K562 (cell line): ENCODE data around the gene COMMD1. TPM values are rescaled to one million over a fixed set of nuclear protein-coding genes. Genes with fewer than 3 reads are reported as not detected.

Experiments used
- ATAC-seq: fragments of 200-7000 bp; cut with Tn5 transposase; 3 replicates; pipeline ENCODE4 v1.9.1; 2020; ENCODE audit warnings: moderate library complexity
- BruUV-seq: library from RNA; stranded (reverse); fragments of 400-500 nt; replicated peaks from 2 replicates; lab custom pipeline; 2021; lab: Mats Ljungman, UMichigan
- CTCF ChIA-PET: fragments of 300-600 bp; formaldehyde crosslinking; extraction: SDS; loops from one replicate; lab custom pipeline; 2021; ENCODE audit warnings: low intra/inter-chr PET ratio; lab: Yijun Ruan, JAX
- POLR2A ChIA-PET: fragments of 300-600, 350-650 bp; sonication (Branson Sonifier 250); formaldehyde crosslinking; extraction: SDS; loops from one replicate; lab custom pipeline; 2021; ENCODE audit warnings: antibody characterized with exemption, inconsistent platforms; lab: Yijun Ruan, JAX
- DNase-seq, 4 experiments: peaks; one replicate each; pipeline versions ENCODE4 v3.0.0 to v3.0.0-alpha.2; 2011 to 2018; ENCODE audit warnings: low spot score in 3 of 4, mixed read lengths in 3 of 4; ENCODE audit errors: extremely low read depth in 1 of 4
- FAIRE-seq: peaks from 2 replicates; lab custom pipeline; 2011; peaks lifted over from hg19 to GRCh38; lab: Jason Lieb, UNC
- H2AFZ ChIP-seq: 2 replicates; pipeline ENCODE4 v1.6.0; 2011; ENCODE audit warnings: low read depth, low read length, control low read depth, inconsistent platforms
- H3K27ac ChIP-seq: fragments of 200-600 bp; 3 replicates; pipeline ENCODE4 v1.8.0; 2011; ENCODE audit warnings: low read depth, mild to moderate bottlenecking, control low read depth, inconsistent platforms, low read length, moderate library complexity, mixed read lengths; ENCODE audit errors: extremely low read depth
- H3K27me3 ChIP-seq, 2 experiments: fragments of 300-600 bp in 1 of 2; 2 replicates in 1 of 2; 3 replicates in 1 of 2; pipeline versions ENCODE4 v1.6.0 to v1.8.0; 2011; ENCODE audit warnings: inconsistent platforms in 2 of 2, low read length in 2 of 2, mild to moderate bottlenecking in 1 of 2, mixed read lengths in 1 of 2, moderate library complexity in 1 of 2; ENCODE audit not compliant: control insufficient read depth in 2 of 2, insufficient read depth in 2 of 2
- H3K36me3 ChIP-seq: fragments of 300-600 bp; 3 replicates; pipeline ENCODE4 v1.8.0; 2011; ENCODE audit warnings: mild to moderate bottlenecking, low read length, inconsistent platforms; ENCODE audit not compliant: control insufficient read depth, insufficient read depth
- H3K4me1 ChIP-seq, 2 experiments: fragments of 200-600 bp in 1 of 2; replicated peaks in 1 of 2; 2 replicates in 1 of 2; 3 replicates in 1 of 2; pipeline versions ENCODE4 v1.5.1 to v1.8.0; 2011; ENCODE audit warnings: inconsistent platforms in 2 of 2, low read length in 2 of 2, mild to moderate bottlenecking in 1 of 2, mixed read lengths in 1 of 2, moderate library complexity in 1 of 2; ENCODE audit not compliant: control insufficient read depth in 2 of 2, insufficient read depth in 2 of 2
- H3K4me2 ChIP-seq: 2 replicates; pipeline ENCODE4 v1.6.1; 2011; ENCODE audit warnings: low read length, control low read depth, inconsistent platforms, mixed read lengths; ENCODE audit not compliant: insufficient read depth
- H3K4me3 ChIP-seq: fragments of 200-600 bp; sonication (generic), shearing (Covaris generic); 2 replicates; pipeline ENCODE4 v1.5.1; 2016; ENCODE audit warnings: control low read depth, inconsistent platforms
- H3K79me2 ChIP-seq: fragments of 200-600 bp; 3 replicates; pipeline ENCODE4 v1.8.0; 2011; ENCODE audit warnings: low read length, inconsistent platforms; ENCODE audit not compliant: control insufficient read depth, insufficient read depth
- H3K9ac ChIP-seq, 2 experiments: 2 replicates each; pipeline versions ENCODE4 v1.6.0 to v1.6.1; 2011; ENCODE audit warnings: low read depth in 2 of 2, low read length in 2 of 2, control low read depth in 1 of 2, inconsistent platforms in 1 of 2, mild to moderate bottlenecking in 1 of 2, mixed read lengths in 1 of 2; ENCODE audit not compliant: insufficient read depth in 1 of 2
- H3K9me1 ChIP-seq: one replicate; pipeline ENCODE4 v1.6.0; 2011; ENCODE audit warnings: inconsistent platforms, mild to moderate bottlenecking, low read length, moderate library complexity; ENCODE audit not compliant: control insufficient read depth, insufficient read depth
- H3K9me3 ChIP-seq: replicated peaks from 2 replicates; pipeline ENCODE4 v1.5.1; 2011; ENCODE audit warnings: low read depth, low read length, inconsistent platforms; ENCODE audit not compliant: control insufficient read depth, insufficient read depth
- H4K20me1 ChIP-seq: replicated peaks from 2 replicates; pipeline ENCODE4 v1.6.1; 2011; ENCODE audit warnings: low read length, inconsistent platforms, mixed read lengths; ENCODE audit not compliant: control insufficient read depth, insufficient read depth
- CBFB ChIP-seq: sonication (generic); formaldehyde crosslinking; IDR thresholded peaks from 2 replicates; pipeline ENCODE4 v1.4.0; 2020; ENCODE audit warnings: mild to moderate bottlenecking, missing genetic modification reagents
- CEBPG ChIP-seq, 3 experiments: fragments of 200-800 bp in 1 of 3; sonication (Bioruptor generic) in 1 of 3; sonication (generic) in 1 of 3; formaldehyde crosslinking in 1 of 3; IDR thresholded peaks in 2 of 3; conservative IDR thresholded peaks in 1 of 3; 2 replicates each; pipeline versions ENCODE4 v1.6.1 to v1.8.0; 2016 to 2022; ENCODE audit warnings: missing compliant biosample characterization in 2 of 3, missing genetic modification characterization in 2 of 3, mild to moderate bottlenecking in 1 of 3, missing genetic modification reagents in 1 of 3
- CHCHD3 ChIP-seq: fragments of 250-450 bp; sonication (Bioruptor Pico); IDR thresholded peaks from 2 replicates; pipeline ENCODE4 v2.1.2; 2022; ENCODE audit warnings: mild to moderate bottlenecking
- DPF2 ChIP-seq: fragments of 450-650 bp; IDR thresholded peaks from 2 replicates; pipeline ENCODE4 v1.6.1; 2016
- EHMT2 ChIP-seq: fragments of 450-650 bp; IDR thresholded peaks from 2 replicates; pipeline ENCODE4 v1.6.1; 2018; ENCODE audit warnings: antibody characterized with exemption
- ELF4 ChIP-seq: fragments of 450-650 bp; formaldehyde crosslinking; IDR thresholded peaks from 2 replicates; pipeline ENCODE4 v1.4.0; 2022; ENCODE audit warnings: missing genetic modification characterization
- FOXJ3 ChIP-seq: sonication (generic); formaldehyde crosslinking; IDR thresholded peaks from 2 replicates; pipeline ENCODE4 v1.4.0; 2020; ENCODE audit warnings: mild to moderate bottlenecking, missing genetic modification reagents
- FOXK2 ChIP-seq, 2 experiments: fragments of 450-650 bp; IDR thresholded peaks in 1 of 2; conservative IDR thresholded peaks in 1 of 2; 2 replicates each; pipeline ENCODE4 v1.6.1; 2016; ENCODE audit warnings: low read depth in 2 of 2, mild to moderate bottlenecking in 1 of 2
- KLF6 ChIP-seq: fragments of 250-450 bp; sonication (Bioruptor Pico); IDR thresholded peaks from 2 replicates; pipeline ENCODE4 v1.4.0; 2020; ENCODE audit warnings: mild to moderate bottlenecking, moderate library complexity, borderline replicate concordance
- MTA3 ChIP-seq: fragments of 450-650 bp; formaldehyde crosslinking; IDR thresholded peaks from 2 replicates; pipeline ENCODE4 v1.6.1; 2017; ENCODE audit warnings: mild to moderate bottlenecking, borderline replicate concordance
- MTF1 ChIP-seq: fragments of 250-450 bp; sonication (Bioruptor Pico); IDR thresholded peaks from 2 replicates; pipeline ENCODE4 v1.9.0; 2021; ENCODE audit warnings: moderate library complexity, mild to moderate bottlenecking, inconsistent platforms, borderline replicate concordance
- MYBL2 ChIP-seq, 2 experiments: fragments of 450-650 bp in 1 of 2; sonication (generic) in 1 of 2; formaldehyde crosslinking in 1 of 2; IDR thresholded peaks; 2 replicates each; pipeline versions ENCODE4 v1.6.1 to v1.8.1; 2017 to 2022; ENCODE audit warnings: borderline replicate concordance in 1 of 2, inconsistent platforms in 1 of 2, low read depth in 1 of 2, mild to moderate bottlenecking in 1 of 2, missing genetic modification reagents in 1 of 2, moderate library complexity in 1 of 2
- NFE2L1 ChIP-seq: fragments of 450-650 bp; IDR thresholded peaks from 2 replicates; pipeline ENCODE4 v1.6.1; 2016; ENCODE audit warnings: missing genetic modification characterization, low read depth, mild to moderate bottlenecking, missing compliant biosample characterization, moderate library complexity, borderline replicate concordance
- NR3C1 ChIP-seq: sonication (generic); formaldehyde crosslinking; IDR thresholded peaks from 2 replicates; pipeline ENCODE4 v1.8.1; 2022; ENCODE audit warnings: missing genetic modification reagents
- NRF1 ChIP-seq, 2 experiments: fragments of 450-650 bp; IDR thresholded peaks in 1 of 2; conservative IDR thresholded peaks in 1 of 2; 2 replicates each; pipeline ENCODE4 v1.6.1; 2014; ENCODE audit warnings: mild to moderate bottlenecking in 2 of 2
- POLR2G ChIP-seq: fragments of 200-400 bp; formaldehyde crosslinking; IDR thresholded peaks from 2 replicates; pipeline ENCODE4 v1.6.1; 2017; ENCODE audit warnings: low read depth, mild to moderate bottlenecking, antibody characterized with exemption, low read length, moderate library complexity
- POU5F1 ChIP-seq: fragments of 150-350 bp; IDR thresholded peaks from 2 replicates; pipeline ENCODE4 v1.6.1; 2014; ENCODE audit warnings: borderline replicate concordance, low read length, low read depth, mild to moderate bottlenecking; ENCODE audit not compliant: partially characterized antibody
- TSC22D4 ChIP-seq: fragments of 450-650 bp; IDR thresholded peaks from 2 replicates; pipeline ENCODE4 v1.6.1; 2016; ENCODE audit warnings: missing genetic modification characterization, missing biosample characterization, control low read depth
- YY1 ChIP-seq, 3 experiments: IDR thresholded peaks; 2 replicates each; pipeline ENCODE4 v1.6.1; 2011; ENCODE audit warnings: low read length in 2 of 3, mild to moderate bottlenecking in 2 of 3, moderate library complexity in 2 of 3, borderline replicate concordance in 1 of 3, control low read depth in 1 of 3, low read depth in 1 of 3; ENCODE audit not compliant: insufficient read depth in 3 of 3, insufficient replicate concordance in 2 of 3, control insufficient read depth in 1 of 3, insufficient read length in 1 of 3; ENCODE audit errors: extremely low read depth in 1 of 3
- ZNF143 ChIP-seq: sonication (generic); formaldehyde crosslinking; IDR thresholded peaks from 2 replicates; pipeline ENCODE4 v1.9.0; 2022; ENCODE audit warnings: mild to moderate bottlenecking, missing genetic modification reagents
- ZNF507 ChIP-seq: conservative IDR thresholded peaks from 2 replicates; pipeline ENCODE4 v1.6.1; 2017; ENCODE audit warnings: missing genetic modification characterization, missing compliant biosample characterization
- ZNF764 ChIP-seq: fragments of 250-450 bp; sonication (Bioruptor Pico); IDR thresholded peaks from 2 replicates; pipeline ENCODE4 v1.4.0; 2020; ENCODE audit warnings: low read depth, mild to moderate bottlenecking, moderate library complexity
- ZNF780A ChIP-seq: fragments of 250-450 bp; sonication (Bioruptor Pico); IDR thresholded peaks from 2 replicates; pipeline ENCODE4 v1.5.0; 2021; ENCODE audit warnings: mild to moderate bottlenecking
- WGBS: fragments of 100-300 bp; shearing (Covaris generic); methylation state at CpG from one replicate; pipeline ENCODE4 v1.1.6; 2016; ENCODE audit warnings: low coverage, mixed read lengths; ENCODE audit not compliant: insufficient coverage; ENCODE audit errors: missing lambda C conversion rate; 5-methylcytosine and 5-hydroxymethylcytosine counted together
- in situ Hi-C: fragments of 300-500 bp; cut with MboI; formaldehyde crosslinking; loops from 4 replicates; pipeline ENCODE4 v1.15.0; 2018; ENCODE audit warnings: inconsistent platforms, mixed read lengths
- intact Hi-C: fragments of 100-400 bp; cut with micrococcal nuclease; formaldehyde crosslinking; loops from 2 replicates; pipeline ENCODE4 v1.14.2; 2022
- polyA plus RNA-seq, 8 experiments: library from polyadenylated mRNA; depleted of rRNA in 4 of 8; stranded (reverse) in 5 of 8; unstranded in 3 of 8; fragments of >200 nt; fragmentation: Nextera tagmentation in 2 of 8; fragmentation: Illumina TruSeq in 1 of 8; extraction: Ambion mirVana in 2 of 8; extraction: Trizol in 1 of 8; gene quantifications; 2 replicates each; pipeline versions ENCODE4 v1.2.1 to v1.2.3, GENCODE V29; 2011 to 2014; ENCODE audit warnings: inconsistent platforms in 1 of 8, missing spikeins in 1 of 8
- total RNA-seq, 7 experiments: library from RNA; depleted of rRNA in 6 of 7; stranded (reverse); fragments of >200 nt in 6 of 7; fragmentation: Illumina TruSeq in 2 of 7; extraction: Trizol in 2 of 7; gene quantifications; 2 replicates each; pipeline versions ENCODE4 v1.2.1 to v1.2.3, GENCODE V29; 2011 to 2021; ENCODE audit warnings: low replicate concordance in 1 of 7

COMMD1 gene
- total and polyA plus RNA-seq, 9 of the 15 experiments (the other 6 are each of a cell fraction or from before 2014, with no cell fraction given): 14.4 to 77.0 (median 21.4) TPM

- TF ChIP-seq CEBPG (CRISPR knock-in tag; IDR thresholded peaks at IDR 0.05) (no peak), CEBPG (tag; conservative IDR thresholded peaks at IDR 0.05 in 1 of 2, IDR thresholded peaks at IDR 0.05 in 1 of 2) (no peak), CHCHD3 (no peak), NFE2L1 (tag) (no peak), ZNF143 (CRISPR knock-in tag) (no peak), POLR2G (no peak), YY1 (IDR thresholded peaks at IDR 0.05; ENCODE audit: borderline replicate concordance in 1 of 3, control insufficient read depth in 1 of 3, extremely low read depth in 1 of 3, insufficient read depth in 3 of 3, insufficient read length in 1 of 3, insufficient replicate concordance in 2 of 3, low read depth in 1 of 3, low read length in 2 of 3) (no peak), DPF2 (no peak), FOXJ3 (CRISPR knock-in tag) (no peak)
- TF ChIP-seq, all 486 proteins: peak for 0
Measured at GRCh38 chr2:62141142-62141740, 235.8 kb downstream of the COMMD1 start (continued).

GRCh38 chr2:62142054-62142453 lies 236.6 kb downstream of the COMMD1 start:
- intact Hi-C loops: no loop called here
- Histone ChIP-seq H2AFZ (no peak overlapping the region), H4K20me1 (no peaks in the 10 kb centered on the region), H3K9me3 (no peaks in the 10 kb centered on the region), H3K79me2 (no peaks in the 10 kb centered on the region), H3K9me1 (no peaks in the 10 kb centered on the region), H3K4me2 (no peak overlapping the region), H3K27me3 (no peaks in the 10 kb centered on the region), H3K4me3 (no peak overlapping the region), H3K4me1 (no peaks in the 10 kb centered on the region), H3K36me3 (no peaks in the 10 kb centered on the region), H3K27ac (no peak overlapping the region), H3K9ac (no peak overlapping the region)
- no TSS peak for BruUV-seq
- no peak for FAIRE-seq
- DNase-seq: no peak
- in situ Hi-C loops: no loop called here
- POLR2A ChIA-PET: no interaction called here
- CTCF ChIA-PET: no interaction called here
- WGBS: 56% methylated on average over 4 of the region's 4 CpGs
- no peak for ATAC-seq
- TF ChIP-seq MTA3 (no peak), KLF6 (CRISPR knock-in tag) (no peak), FOXK2 (conservative IDR thresholded peaks at IDR 0.05 in 1 of 2, IDR thresholded peaks at IDR 0.05 in 1 of 2; ENCODE audit: low read depth in 2 of 2) (no peak), TSC22D4 (no peak), CBFB (no peak), MTF1 (no peak), EHMT2 (no peak), NRF1 (conservative IDR thresholded peaks at IDR 0.05 in 1 of 2, IDR thresholded peaks at IDR 0.05 in 1 of 2) (no peak), MYBL2 (IDR thresholded peaks at IDR 0.05; ENCODE audit: low read depth) (no peak), MYBL2 (CRISPR knock-in tag; IDR thresholded peaks at IDR 0.05; ENCODE audit: borderline replicate concordance) (no peak), POU5F1 (no peak), ZNF507 (no peak), ELF4 (CRISPR knock-in tag) (no peak), NR3C1 (CRISPR knock-in tag) (no peak), ZNF780A (no peak), ZNF764 (CRISPR knock-in tag) (no peak)
